CD4-positive, alpha-beta T cell treated with Interleukin-6 for 4 hours (primary cell): Measurements from ENCODE around the gene AXIN1.
"Not testable (repeated sequence)": the region's sequence is repeated elsewhere in the genome, so short reads cannot be mapped to it uniquely, and the experiment has no call there.

Experiments
- DNase-seq: peaks from one replicate; pipeline ENCODE4 v3.0.0-alpha.2; 2020; ENCODE audit warnings: mixed read lengths

AXIN1 gene

GRCh38 chr16:351804-352520 lies 561 bp downstream of the AXIN1 start:
- peak; percentile 53 for DNase-seq

- no peak for DNase-seq
These were observed 2.3 kb downstream of the AXIN1 start for GRCh38 chr16:350203-350602.

- DNase-seq, result no peak
These were observed 3.3 kb downstream of the AXIN1 start for GRCh38 chr16:349211-349610.

DNA sequence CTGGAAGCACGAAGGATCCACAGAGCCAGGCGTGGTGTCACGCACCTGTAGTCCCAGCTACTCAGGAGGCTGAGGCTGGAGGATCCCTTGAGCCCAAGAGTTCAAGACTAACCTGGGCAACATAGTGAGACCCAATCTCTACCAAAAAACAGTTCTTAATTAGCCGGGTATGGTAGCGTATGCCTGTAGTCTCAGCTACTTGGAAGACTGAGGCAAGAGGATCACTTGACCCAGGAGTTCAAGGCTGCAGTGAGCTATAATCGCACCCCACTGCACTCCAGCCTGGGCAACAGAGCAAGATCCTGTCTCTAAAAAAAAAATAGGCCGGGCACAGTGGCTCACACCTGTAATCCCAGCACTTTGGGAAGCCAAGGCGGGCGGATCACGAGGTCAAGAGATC lies 4.0 kb downstream of the AXIN1 start:
- not testable (repeated sequence) for DNase-seq

GRCh38 chr16:347203-347602 lies 5.3 kb downstream of the AXIN1 start:
- no peak for DNase-seq

DNA sequence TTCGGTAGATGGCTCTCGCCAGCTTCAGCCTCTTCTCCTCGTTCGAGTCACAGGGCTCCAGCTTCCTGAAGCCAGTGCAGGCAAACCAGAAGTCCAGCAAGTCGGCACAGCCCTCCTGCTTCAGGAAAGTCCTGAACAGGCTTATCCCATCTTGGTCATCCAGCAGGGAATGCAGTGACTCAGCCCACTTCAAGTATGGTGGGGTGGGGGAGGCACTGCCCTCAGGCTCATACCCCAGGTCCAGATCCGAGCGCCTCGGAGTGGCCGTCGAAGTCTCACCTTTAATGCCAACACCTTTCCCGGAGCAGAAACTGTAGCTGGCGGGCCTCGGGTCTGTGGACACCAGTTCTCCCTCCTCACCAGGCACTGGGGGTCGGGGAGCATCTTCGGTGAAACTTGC lies 5.9 kb downstream of the AXIN1 start:
- DNase-seq, result no peak

DNA sequence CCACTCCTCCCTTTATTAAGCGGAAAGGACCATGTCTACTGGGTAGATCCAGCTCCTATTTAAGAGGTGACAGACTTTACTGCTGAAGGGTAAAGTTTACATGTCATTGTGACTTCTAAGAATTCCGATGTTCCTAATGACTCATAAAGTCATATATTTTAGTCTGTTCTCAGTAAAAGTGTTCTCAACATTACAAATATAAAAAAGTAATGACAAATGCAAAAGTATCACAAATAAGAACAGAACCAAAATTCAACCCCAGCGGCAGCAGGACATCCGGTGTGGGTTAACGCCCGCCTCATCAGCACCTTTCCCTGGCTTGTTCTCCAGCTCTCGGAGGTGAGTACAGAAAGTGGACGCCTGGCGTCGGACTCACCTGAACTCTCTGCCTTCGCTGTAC lies 6.8 kb downstream of the AXIN1 start:
- DNase-seq, result no peak

DNA sequence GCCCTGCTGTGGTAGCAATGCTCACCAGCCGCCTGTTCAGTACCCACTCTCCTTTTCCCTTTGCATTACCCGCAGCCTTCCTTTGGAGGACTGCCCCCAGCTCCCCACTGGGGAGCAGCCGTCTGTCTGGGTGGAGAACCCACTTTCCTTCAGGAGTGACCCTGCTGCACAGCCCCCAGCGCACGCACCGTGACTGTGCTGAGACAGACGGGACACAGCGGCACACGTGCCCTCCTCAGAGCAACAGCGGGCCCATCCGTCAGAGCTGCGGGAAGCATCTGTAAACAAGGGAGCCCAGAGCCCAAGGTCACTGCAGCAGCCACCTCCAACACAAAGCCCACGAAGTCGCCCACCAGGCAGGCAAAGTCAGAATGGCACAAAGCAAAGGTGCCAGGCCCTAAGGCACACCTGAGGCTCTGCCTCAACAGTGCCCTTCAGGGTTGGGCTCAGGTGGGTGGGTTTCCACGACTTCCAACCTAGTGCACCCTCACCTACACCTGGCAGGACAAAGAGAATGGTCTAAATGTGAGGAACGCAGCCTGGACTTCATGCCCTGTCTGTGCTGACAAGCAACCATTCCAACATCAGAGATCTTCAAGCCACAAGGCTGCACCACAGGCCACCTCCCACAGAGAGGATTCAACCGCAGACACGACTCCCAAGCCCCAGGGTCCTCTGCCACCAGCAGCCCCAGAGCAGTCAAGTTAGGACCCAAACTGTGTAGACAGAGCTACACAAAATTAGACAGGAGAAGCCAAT lies 9.9 kb downstream of the AXIN1 start:
- no peak for DNase-seq

DNA sequence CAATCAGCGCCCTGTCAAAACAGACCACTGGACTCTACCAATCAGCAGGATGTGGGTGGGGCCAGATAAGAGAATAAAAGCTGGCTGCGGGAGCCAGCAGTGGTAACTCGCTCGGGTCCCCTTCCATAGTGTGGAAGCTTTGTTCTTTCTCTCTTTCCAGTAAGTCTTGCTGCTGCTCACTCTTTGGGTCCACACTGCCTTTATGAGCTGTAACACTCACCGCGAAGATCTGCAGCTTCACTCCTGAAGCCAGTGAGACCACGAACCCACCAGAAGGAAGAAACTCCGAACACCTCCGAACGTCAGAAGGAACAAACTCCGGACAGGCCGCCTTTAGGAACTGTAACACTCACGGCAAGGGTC lies 10.6 kb downstream of the AXIN1 start:
- DNase-seq, result not testable (repeated sequence)

DNA sequence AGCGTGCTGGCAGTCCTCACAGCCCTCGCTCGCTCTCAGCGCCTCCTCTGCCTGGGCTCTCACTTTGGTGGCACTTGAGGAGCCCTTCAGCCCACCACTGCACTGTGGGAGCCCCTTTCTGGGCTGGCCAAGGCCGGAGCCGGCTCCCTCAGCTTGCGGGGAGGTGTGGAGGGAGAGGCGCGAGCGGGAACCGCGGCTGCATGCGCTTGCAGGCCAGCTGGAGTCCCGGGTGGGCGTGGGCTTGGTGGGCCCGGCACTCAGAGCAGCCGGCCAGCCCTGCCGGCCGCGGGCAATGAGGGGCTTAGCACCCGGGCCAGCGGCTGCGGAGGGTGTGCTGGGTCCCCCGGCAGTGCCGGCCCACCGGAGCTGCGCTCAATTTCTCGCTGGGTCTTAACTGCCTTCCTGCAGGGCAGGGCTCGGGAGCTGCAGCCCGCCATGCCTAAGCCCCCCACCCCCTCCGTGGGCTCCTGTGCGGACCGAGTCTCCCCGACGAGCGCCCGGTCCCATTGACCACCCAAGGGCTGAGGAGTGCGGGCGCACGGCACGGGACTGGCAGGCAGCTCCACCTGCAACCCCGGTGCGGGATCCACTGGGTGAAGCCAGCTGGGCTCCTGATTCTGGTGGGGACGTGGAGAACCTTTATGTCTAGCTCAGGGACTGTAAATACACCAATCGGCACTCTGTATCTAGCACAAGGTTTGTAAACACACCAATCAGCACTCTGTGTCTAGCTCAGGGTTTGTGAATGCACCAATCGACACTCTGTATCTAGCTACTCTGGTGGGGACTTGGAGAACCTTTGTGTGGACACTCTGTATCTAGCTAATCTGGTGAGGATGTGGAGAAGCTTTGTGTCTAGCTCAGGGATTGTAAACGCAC lies 11.2 kb downstream of the AXIN1 start:
- DNase-seq, result not testable (repeated sequence)

GRCh38 chr16:340370-341091 lies 12.0 kb downstream of the AXIN1 start:
- DNase-seq, result no peak

- no peak for DNase-seq
These were observed 12.8 kb downstream of the AXIN1 start for GRCh38 chr16:339680-340079.

DNA sequence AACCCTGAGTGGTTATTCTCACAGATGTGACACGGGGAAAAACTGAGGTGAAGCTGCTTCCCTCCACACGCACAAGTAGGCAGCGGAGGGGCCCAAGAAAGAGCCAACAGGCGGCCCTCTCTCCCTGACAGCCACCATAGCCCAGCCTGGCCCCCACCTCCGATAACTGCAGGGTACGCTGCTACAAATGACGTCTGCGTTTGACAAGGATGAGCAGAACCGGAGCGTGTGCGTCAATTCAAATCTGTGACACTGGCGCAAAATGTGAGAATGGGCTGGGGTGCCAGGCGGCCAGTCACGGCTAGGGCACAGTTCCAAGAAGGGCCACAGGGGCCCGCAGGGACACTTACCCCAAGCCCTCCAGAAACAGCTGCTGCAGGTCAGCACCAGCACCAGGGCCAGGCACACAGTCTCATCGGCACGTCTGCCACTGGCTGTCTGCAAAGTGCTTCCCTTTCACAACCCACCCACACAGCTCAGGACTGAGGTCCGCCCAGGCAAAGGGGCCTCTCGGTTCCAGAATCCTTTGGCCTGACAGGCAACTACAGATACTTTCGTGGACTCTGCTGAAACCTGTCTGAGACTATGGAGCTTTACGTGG lies 14.4 kb downstream of the AXIN1 start:
- no peak for DNase-seq

- DNase-seq, result no peak
These were observed 15.1 kb downstream of the AXIN1 start for GRCh38 chr16:337437-337836.

DNA sequence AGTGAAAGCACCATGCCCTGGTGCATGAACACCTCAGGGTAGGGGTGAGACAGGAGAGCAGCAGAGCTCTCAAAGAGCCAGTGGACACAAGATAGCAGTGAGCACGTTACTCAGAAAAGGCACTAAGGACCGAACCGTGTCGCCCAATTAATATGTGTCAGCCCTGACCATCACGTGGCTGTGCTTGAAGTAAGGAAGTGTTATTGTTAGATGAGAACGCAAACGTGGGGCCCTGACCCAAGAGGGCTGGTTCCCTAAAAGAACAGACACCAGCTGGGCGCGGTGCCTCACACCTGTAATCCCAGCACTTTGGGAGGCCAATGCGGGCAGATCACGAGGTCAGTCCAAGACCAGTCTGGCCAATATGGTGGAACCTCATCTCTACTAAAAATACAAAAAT lies 16.3 kb downstream of the AXIN1 start:
- DNase-seq, result no peak

- not testable (repeated sequence) for DNase-seq
These were observed 17.5 kb downstream of the AXIN1 start for GRCh38 chr16:334861-335632.

GRCh38 chr16:334164-334832 lies 18.2 kb downstream of the AXIN1 start:
- DNase-seq, result not testable (repeated sequence)

- DNase-seq, result no peak
These were observed 19.0 kb downstream of the AXIN1 start for GRCh38 chr16:333406-334094.

DNA sequence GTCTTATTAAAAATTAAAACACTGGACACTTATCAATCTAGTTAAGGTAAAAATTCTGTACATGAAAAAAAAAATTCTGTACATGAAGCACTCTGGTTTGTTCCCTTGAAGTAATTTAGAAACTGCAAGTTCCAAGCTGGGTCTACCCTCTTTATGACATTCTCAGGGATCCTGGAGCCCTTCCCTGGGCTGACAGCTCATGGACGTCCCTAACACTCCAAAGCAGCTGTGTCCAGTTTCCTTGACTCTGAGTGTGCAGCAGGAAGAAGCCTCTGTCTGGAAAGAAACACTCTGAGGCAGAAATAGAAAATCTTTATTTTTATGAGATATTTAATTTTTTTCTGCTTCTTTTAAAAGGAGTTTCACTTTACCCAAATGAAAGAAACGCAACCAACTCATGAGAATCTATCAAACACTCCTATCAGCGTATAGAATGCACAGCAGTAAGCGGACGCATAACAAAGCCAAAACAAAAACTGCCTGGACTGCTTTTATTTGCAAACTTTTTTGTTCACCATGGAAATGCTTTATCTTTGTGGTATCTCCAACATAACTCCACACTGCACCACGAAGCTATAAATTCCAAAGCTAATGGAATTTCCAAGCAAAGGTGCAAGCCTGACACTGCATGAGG lies 21.2 kb downstream of the AXIN1 start:
- DNase-seq, result not testable (repeated sequence)

- DNase-seq, result no peak
These were observed 21.8 kb downstream of the AXIN1 start for GRCh38 chr16:330741-331140.
